GM19468 (cell line): Measurements from ENCODE around the gene PRICKLE4.

Experiments used
- ATAC-seq: cut with Tn5 transposase; IDR thresholded peaks from one replicate; pipeline ENCODE4 v1.9.1; 2021; ENCODE audit warnings: mild to moderate bottlenecking, moderate library complexity, moderate number of reproducible peaks; ENCODE audit not compliant: unreplicated experiment; ENCODE audit errors: extremely low read depth

PRICKLE4 gene

DNA sequence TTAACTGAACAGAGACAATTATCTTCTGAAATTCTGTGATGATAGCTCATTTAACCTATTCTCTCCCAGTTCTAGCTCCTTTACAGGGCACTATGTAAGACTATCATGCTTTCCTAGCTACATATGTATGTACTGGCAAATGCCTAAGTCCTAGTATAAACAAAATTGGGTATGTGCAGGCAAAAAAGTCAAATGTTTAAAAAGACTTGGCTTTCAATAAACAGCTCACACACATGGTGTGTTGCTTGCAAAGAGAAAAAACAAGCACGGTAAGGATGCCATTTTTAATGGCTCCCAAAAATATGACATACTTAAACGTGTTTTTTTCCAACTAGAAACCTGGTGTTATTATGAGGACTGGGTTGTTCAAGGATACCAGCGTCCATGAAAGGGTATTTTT, 51.7 kb downstream of the PRICKLE4 start:
- ATAC-seq, result no peak

DNA sequence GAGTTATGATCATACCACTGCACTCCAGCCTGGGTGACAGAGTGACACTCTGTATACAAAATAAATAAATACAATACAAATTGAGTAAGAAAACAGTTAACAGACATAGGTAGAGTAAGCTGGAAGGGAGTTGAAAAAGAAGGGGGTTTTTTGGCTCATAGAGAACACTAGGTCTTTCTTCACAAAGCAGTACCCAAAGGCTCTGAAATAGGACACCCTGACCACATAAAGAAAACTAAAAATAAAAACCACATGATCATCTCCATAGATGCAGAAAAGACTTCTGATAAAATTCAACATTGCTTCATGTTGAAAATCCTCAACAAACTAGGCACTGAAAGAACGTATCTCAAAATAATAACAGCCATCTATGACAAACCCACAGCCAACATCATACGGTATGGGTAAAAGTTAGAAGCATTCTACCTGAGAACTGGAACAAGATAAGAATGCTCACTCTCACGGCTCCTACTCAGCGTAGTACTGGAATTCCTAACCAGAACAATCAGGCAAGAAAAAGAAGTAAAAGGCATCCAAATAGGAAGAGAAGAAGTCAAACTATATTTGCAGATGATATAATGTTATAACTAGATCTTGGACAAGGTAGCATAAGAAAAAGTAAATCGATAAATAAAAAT, 55.6 kb downstream of the PRICKLE4 start:
- ATAC-seq, result no peak

DNA sequence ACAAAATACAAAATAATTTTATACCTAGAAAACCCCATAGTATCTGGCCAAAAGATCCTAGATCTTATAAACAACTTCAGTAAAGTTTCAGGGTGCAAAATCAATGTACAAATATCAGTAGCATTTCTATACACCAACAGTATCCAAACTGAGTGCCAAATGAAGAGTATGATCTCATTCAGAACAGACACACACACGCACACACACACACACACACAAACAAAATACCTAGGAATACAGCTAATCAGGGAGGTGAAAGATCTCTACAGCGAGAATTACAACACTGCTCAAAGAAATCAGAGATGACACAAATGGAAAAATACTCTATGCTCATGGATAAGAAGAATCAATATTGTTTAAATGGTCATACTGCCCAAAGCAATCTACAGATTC, 56.1 kb downstream of the PRICKLE4 start:
- ATAC-seq, result no peak
